C4-2B (cell line): Measurements from ENCODE around the gene GRIN3B.

Source experiments
- CTCF ChIP-seq: fragments of 450-650 bp; conservative IDR thresholded peaks from 2 replicates; pipeline ENCODE4 v1.5.1; 2017; ENCODE audit warnings: mild to moderate bottlenecking
- ZFX ChIP-seq: fragments of 450-650 bp; IDR thresholded peaks from 2 replicates; pipeline ENCODE4 v1.6.1; 2017

- TF ChIP-seq CTCF = no peak
- no peak for TF ChIP-seq ZFX
These were observed 4.8 kb downstream of the GRIN3B start for GRCh38 chr19:1004803-1005664.
